Measurements from ENCODE around the gene ADRM1.

Gene ADRM1

GRCh38 chr20:62342910-62343309 lies 40.1 kb downstream of the ADRM1 start:
- DNase-seq, result no peak

GRCh38 chr20:62344092-62344491 lies 41.3 kb downstream of the ADRM1 start:
- no peak for DNase-seq

- no peak for DNase-seq
Measured at GRCh38 chr20:62344782-62345181, 42.0 kb downstream of the ADRM1 start.

GRCh38 chr20:62345681-62346370 lies 43.0 kb downstream of the ADRM1 start:
- DNase-seq, result no peak

GRCh38 chr20:62346398-62347150 lies 43.8 kb downstream of the ADRM1 start:
- no peak for DNase-seq

GRCh38 chr20:62347151-62347404 lies 44.3 kb downstream of the ADRM1 start:
- DNase-seq, result no peak

- DNase-seq, result no peak
Measured at GRCh38 chr20:62347445-62347844, 44.6 kb downstream of the ADRM1 start.

GRCh38 chr20:62348604-62349003 lies 45.8 kb downstream of the ADRM1 start:
- DNase-seq, result no peak

GRCh38 chr20:62349556-62350097 lies 46.8 kb downstream of the ADRM1 start:
- no peak for DNase-seq

GRCh38 chr20:62350098-62350628 lies 47.4 kb downstream of the ADRM1 start:
- peak; percentile 42 for DNase-seq

GRCh38 chr20:62350629-62351422 lies 48.0 kb downstream of the ADRM1 start:
- DNase-seq, result peak; percentile 5

- DNase-seq, result no peak
Measured at GRCh38 chr20:62351469-62352401, 48.9 kb downstream of the ADRM1 start.

- no peak for DNase-seq
Measured at GRCh38 chr20:62352402-62353288, 49.8 kb downstream of the ADRM1 start.

GRCh38 chr20:62353289-62354030 lies 50.7 kb downstream of the ADRM1 start:
- DNase-seq, result no peak

GRCh38 chr20:62354031-62354808 lies 51.4 kb downstream of the ADRM1 start:
- peak; percentile 2 for DNase-seq

- peak; percentile 16 for DNase-seq
Measured at GRCh38 chr20:62354811-62355341, 52.1 kb downstream of the ADRM1 start.

GRCh38 chr20:62355516-62355877 lies 52.7 kb downstream of the ADRM1 start:
- peak; percentile 59 for DNase-seq

GRCh38 chr20:62355878-62356588 lies 53.2 kb downstream of the ADRM1 start:
- DNase-seq, result peak; percentile 87
